HL-60/S4 treated with retinoic acid at 250 ng/mL for 4 days and 3 days (cell line): ENCODE measurements around the gene ITGB6.

Experiments used
- in situ Hi-C: fragments of 300-500 bp; cut with MboI; formaldehyde crosslinking; loops from 2 replicates; pipeline ENCODE4 v1.7.0; 2022; ENCODE audit warnings: low sequenced_read_pairs

The ITGB6 gene

DNA sequence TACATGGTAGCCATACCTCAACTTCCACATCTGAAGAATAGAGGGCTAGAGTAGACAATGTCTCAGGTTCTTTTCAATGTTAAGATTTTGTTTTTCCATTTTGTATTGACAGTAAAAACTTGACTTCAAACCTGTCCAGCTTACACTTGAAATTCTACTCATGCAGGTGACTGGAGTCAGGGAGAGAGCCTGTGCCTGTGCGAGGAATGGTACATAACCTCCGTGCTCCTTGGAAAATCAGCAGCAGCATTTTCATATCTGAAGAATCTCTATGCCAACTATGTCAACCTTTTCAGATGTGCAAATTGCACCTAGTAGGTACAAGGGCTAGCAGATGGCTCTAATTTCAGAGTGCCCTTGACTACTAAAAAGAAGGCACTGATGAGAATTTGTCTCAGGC lies 139.8 kb downstream of the ITGB6 start:
- in situ Hi-C loops = no loop called here

DNA sequence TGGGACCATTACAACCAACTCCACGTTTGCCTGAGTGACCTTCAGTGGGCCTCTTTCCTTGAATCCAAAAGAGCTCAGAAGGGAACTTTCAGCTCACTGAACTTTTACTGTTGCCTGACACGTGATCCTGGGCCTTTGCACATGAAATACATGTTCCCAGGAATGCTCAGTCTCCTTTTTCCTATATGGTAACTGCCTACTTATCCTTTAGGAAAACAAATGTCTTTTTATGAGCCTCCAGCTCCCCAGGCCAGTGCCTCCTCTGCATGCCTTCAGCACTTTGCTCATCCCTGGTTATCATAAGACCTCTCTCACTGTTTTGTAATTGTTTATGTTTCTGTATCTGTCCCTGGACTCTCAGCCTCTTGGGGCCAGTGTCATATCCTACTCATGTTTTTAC lies 142.7 kb downstream of the ITGB6 start:
- in situ Hi-C loops = no loop called here

DNA sequence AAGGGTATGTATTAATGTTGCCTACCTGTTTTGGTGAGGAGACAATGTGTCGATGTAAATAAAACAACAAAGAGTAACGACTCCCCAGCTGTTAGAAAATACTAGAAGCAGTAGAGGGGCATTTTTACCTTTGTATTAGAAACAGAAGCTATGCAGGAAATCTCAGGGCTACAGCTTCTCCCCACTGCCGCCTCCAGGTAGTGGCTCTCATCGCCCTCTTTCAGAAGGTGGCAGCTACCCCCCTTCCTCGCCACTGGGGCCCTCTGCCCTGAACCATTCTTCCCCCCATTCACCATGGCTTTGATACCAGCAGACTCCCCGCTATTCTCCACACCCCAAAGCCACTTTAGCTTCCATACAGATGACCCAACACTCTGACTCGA lies 144.4 kb downstream of the ITGB6 start:
- in situ Hi-C loops = no loop called here

DNA sequence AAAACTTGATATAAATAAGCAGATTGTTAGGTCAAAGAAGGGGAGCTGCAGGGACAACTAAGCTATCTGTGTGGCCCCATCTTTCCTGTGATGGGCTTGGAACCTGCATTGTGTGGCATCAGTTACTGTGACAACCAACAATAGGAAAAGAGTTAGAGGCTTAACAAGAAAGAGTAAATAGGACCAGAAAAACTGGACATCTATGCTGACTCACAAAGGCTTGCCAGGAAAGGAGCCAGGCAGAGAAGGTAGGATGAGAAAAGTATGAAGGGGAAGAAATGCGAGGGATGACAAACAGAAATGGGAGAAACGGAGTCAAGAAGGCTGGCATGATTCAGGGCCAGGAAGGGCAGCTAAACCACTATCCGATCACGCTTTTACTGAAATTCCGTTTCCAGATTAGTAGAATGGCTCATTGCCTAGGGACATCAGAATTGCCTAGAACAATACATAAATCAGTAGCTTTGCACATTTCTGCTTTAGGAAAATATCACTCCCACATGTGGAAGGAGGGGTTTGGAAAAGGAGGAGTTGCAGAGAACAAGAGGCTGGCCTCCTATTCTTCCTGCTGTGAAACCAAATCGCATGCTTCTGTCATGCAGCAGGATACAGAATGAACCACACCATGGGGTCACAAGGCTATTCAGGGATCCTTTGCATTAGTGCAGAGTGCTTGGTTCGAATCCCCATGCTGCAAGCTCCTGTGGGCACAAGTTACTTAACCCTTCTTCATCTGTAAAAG lies 144.9 kb downstream of the ITGB6 start:
- in situ Hi-C loops = no loop called here

DNA sequence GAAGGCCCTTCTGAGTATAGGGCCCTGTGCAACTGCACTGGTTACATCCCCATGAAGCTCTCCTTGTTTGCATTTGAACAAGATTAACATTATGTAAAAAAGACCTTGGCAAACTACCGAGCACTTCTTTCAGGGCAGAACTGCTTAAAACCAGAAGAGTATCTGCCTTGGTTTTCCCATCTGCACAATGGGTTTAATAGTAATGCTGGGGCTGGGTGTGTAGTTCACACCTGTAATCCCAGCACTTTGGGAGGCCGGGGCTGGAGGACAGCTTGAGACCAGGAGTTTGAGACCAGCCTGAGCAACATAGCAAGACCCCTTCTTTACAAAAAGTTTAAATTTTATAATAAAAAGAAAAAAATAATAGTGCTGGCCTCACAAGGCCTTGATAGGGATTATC lies 146.1 kb downstream of the ITGB6 start:
- in situ Hi-C loops = no loop called here

DNA sequence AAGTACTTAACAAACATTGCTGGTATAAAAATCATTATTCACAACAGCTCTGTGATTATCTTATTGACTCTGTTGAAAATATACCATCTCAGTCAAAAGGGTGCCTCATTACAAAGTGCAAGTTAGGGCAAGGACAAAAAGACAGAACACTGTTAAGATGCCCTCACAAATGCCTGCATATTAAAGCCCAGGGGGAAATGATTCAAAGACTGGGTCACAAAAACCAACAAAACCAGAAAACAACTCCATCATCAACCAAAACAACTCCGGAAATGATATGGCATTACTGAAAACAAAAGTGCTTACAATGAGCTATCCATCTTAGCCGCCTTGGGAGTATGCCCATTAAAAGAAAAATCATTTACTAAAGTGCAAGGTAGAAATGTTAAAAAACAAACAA lies 147.5 kb downstream of the ITGB6 start:
- in situ Hi-C loops = no loop called here

DNA sequence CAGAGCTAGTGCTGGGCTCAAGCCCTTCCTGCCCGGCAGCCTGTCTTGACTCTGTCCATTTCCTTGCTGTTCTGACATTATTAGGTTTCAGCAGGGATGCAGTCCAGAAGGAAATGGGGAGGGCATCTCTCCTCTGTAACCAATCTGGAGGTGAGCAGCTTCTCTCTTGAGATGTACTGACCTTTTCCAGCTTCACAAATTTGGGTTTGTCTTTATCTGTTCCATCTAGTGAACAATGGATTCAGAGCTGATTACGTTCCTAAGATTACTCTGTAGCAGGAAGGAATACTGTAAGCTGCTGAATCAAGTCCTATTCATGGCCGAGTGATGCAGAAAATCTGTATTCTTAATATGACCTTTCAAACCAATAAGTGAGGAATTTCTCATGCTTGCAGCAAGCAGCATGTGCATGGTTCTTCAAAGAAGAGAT lies 148.7 kb downstream of the ITGB6 start:
- in situ Hi-C loops = no loop called here

DNA sequence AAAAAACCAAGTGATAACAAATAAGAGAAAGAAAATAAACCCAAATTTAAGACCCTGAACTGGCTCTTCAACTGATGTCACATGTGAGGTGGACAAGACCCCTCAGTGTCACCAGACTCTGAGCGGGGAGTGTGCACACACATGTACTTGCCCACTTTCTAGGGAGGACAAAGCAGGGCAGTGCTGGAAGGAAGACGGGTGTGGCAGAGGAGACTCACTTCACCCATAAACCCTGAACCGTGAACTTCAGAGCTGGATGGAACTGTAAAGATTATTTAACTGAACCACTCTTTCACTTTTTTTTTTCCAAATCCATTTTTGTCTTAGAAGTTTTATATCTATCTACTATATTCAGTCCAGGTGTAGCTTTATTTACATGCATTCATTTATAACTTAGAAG lies 149.9 kb downstream of the ITGB6 start:
- in situ Hi-C loops = no loop called here
